DND-41 (cell line): ENCODE data around the gene KLF11.

ENCODE experiments used
- ATAC-seq: fragments of 200-7000 bp; cut with Tn5 transposase; 3 replicates; pipeline ENCODE4 v1.9.1; 2021; ENCODE audit warnings: low read depth; ENCODE audit not compliant: insufficient read depth
- DNase-seq: peaks from one replicate; pipeline ENCODE4 v3.0.0-alpha.2; 2020
- H2AFZ ChIP-seq: 2 replicates; pipeline ENCODE4 v1.6.0; 2012; ENCODE audit warnings: low read depth, low read length
- H3K27ac ChIP-seq: 2 replicates; pipeline ENCODE4 v1.5.1; 2012; ENCODE audit warnings: low read length, inconsistent platforms
- H3K27me3 ChIP-seq: fragments of 200-600 bp; sonication (generic); 2 replicates; pipeline ENCODE4 v1.6.0; 2012; ENCODE audit warnings: low read length, mild to moderate bottlenecking, inconsistent platforms; ENCODE audit not compliant: insufficient read depth, poor library complexity
- H3K36me3 ChIP-seq: 2 replicates; pipeline ENCODE4 v1.5.1; 2012; ENCODE audit warnings: low read length, inconsistent platforms; ENCODE audit not compliant: insufficient read depth
- H3K4me1 ChIP-seq: 2 replicates; pipeline ENCODE4 v1.5.1; 2012; ENCODE audit warnings: mild to moderate bottlenecking, low read length; ENCODE audit not compliant: insufficient read depth
- H3K4me2 ChIP-seq: 2 replicates; pipeline ENCODE4 v1.6.0; 2012; ENCODE audit warnings: mild to moderate bottlenecking, moderate library complexity, low read length, inconsistent platforms; ENCODE audit not compliant: insufficient read depth
- H3K4me3 ChIP-seq, 2 experiments: fragments of 200-600 bp in 1 of 2; shearing (Covaris generic) in 1 of 2; 2 replicates each; pipeline ENCODE4 v1.5.1; 2012 to 2016; ENCODE audit warnings: inconsistent platforms in 2 of 2, low read length in 2 of 2, mild to moderate bottlenecking in 2 of 2, low read depth in 1 of 2, moderate library complexity in 1 of 2
- H3K79me2 ChIP-seq: 2 replicates; pipeline ENCODE4 v1.6.0; 2012; ENCODE audit warnings: low read length, inconsistent platforms; ENCODE audit not compliant: insufficient read depth
- H3K9ac ChIP-seq: 2 replicates; pipeline ENCODE4 v1.6.0; 2012; ENCODE audit warnings: low read depth, mild to moderate bottlenecking, inconsistent platforms, low read length, moderate library complexity
- H3K9me3 ChIP-seq: 2 replicates; pipeline ENCODE4 v1.5.1; 2012; ENCODE audit warnings: low read length, moderate library complexity, mild to moderate bottlenecking, inconsistent platforms; ENCODE audit not compliant: insufficient read depth, severe bottlenecking
- H4K20me1 ChIP-seq: 2 replicates; pipeline ENCODE4 v1.6.0; 2012; ENCODE audit warnings: low read length; ENCODE audit not compliant: insufficient read depth
- EZH2 ChIP-seq: IDR thresholded peaks from 3 replicates; pipeline ENCODE4 v1.6.1; 2012; ENCODE audit warnings: borderline replicate concordance, low read depth, mild to moderate bottlenecking, moderate library complexity, low read length, inconsistent platforms; ENCODE audit not compliant: severe bottlenecking
- TF ChIP-seq, protein P1 (sequence below): IDR thresholded peaks from 2 replicates; pipeline ENCODE4 v1.5.1; 2012; ENCODE audit warnings: borderline replicate concordance, low read length, moderate library complexity, mild to moderate bottlenecking; ENCODE audit not compliant: poor library complexity, severe bottlenecking; ENCODE audit errors: extremely low read depth

KLF11 gene

DNA sequence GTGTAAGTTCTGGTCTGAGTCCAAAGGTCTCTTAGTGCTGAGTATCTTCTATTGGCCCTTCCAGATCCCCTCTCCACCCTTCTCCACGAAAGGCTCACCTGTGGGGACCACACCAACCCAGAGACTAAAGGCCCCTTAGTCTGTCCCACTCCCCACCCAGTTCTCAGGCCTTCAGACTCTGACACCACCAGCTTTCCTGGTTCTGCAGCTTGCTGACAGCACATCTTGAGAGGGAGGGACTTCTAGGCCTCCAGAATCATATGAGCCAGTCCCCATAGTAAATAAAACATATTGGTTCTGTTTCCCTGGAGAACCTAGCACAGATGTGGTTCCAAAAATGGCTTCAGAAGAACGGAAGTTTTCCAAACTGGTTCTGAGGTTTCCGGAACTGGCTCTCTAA is 38.5 kb upstream of the KLF11 start:
- DNase-seq = no peak
- no peak overlapping the region for H3K4me2 ChIP-seq
- no peaks in the 10 kb centered on the region for H4K20me1 ChIP-seq
- H3K4me3 ChIP-seq = no peak overlapping the region
- H3K27ac ChIP-seq = no peak overlapping the region
- no peak for TF ChIP-seq EZH2
- TF ChIP-seq, protein P1, sequence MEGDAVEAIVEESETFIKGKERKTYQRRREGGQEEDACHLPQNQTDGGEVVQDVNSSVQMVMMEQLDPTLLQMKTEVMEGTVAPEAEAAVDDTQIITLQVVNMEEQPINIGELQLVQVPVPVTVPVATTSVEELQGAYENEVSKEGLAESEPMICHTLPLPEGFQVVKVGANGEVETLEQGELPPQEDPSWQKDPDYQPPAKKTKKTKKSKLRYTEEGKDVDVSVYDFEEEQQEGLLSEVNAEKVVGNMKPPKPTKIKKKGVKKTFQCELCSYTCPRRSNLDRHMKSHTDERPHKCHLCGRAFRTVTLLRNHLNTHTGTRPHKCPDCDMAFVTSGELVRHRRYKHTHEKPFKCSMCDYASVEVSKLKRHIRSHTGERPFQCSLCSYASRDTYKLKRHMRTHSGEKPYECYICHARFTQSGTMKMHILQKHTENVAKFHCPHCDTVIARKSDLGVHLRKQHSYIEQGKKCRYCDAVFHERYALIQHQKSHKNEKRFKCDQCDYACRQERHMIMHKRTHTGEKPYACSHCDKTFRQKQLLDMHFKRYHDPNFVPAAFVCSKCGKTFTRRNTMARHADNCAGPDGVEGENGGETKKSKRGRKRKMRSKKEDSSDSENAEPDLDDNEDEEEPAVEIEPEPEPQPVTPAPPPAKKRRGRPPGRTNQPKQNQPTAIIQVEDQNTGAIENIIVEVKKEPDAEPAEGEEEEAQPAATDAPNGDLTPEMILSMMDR = no peak
- H3K36me3 ChIP-seq = no peaks in the 10 kb centered on the region; the same call in 1 of the 2 replicates
- no peak for ATAC-seq
- H2AFZ ChIP-seq = no peak overlapping the region
- H3K9me3 ChIP-seq = no peaks in the 10 kb centered on the region
- no peaks in the 10 kb centered on the region for H3K4me1 ChIP-seq
- no peak overlapping the region for H3K9ac ChIP-seq
- H3K79me2 ChIP-seq = no peaks in the 10 kb centered on the region
- H3K27me3 ChIP-seq = no peaks in the 10 kb centered on the region

DNA sequence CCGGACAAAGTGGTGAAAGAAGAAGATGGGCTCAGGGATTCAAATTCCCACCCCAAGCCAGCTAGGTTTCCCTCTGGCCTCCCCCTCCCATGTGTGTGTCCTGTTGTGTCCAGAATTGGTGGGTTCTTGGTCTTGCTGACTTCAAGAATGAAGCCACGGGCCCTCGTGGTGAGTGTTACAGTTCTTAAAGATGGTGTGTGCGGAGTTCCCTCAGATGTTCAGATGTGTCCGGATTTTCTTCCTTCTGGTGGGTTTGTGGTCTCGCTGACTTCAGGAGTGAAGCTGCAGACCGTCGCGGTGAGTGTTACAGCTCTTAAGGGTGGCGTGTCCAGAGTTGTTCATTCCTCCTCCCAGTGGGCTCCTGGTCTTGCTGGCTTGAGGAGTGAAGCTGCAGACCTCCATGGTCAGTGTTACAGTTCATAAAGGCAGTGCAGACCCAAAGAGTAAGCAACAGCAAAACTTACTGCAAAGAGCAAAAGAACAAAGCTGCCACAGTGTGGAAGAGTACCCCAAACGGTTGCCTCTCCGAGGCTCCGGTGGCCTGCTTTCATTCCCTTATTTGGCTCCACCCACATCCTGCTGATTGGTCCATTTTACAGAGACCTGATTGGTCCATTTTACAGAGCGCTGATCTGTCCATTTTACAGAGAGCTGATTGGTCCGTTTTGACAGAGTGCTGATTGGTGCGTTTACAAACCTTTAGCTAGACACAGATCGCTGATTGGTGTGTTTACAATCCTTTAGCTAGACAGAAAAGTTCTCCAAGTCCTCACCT is 37.7 kb upstream of the KLF11 start:
- Histone ChIP-seq H4K20me1 (no peaks in the 10 kb centered on the region), H2AFZ (no peak overlapping the region), H3K36me3 (no peaks in the 10 kb centered on the region), H3K4me3 (no peak overlapping the region), H3K4me2 (no peak overlapping the region), H3K27me3 (no peaks in the 10 kb centered on the region), H3K27ac (no peak overlapping the region), H3K9me3 (no peaks in the 10 kb centered on the region), H3K79me2 (no peaks in the 10 kb centered on the region), H3K9ac (no peak overlapping the region), H3K4me1 (no peaks in the 10 kb centered on the region)
- TF ChIP-seq EZH2 = no peak
- TF ChIP-seq, protein P1 = no peak
- ATAC-seq = no peak
- DNase-seq = no peak

DNA sequence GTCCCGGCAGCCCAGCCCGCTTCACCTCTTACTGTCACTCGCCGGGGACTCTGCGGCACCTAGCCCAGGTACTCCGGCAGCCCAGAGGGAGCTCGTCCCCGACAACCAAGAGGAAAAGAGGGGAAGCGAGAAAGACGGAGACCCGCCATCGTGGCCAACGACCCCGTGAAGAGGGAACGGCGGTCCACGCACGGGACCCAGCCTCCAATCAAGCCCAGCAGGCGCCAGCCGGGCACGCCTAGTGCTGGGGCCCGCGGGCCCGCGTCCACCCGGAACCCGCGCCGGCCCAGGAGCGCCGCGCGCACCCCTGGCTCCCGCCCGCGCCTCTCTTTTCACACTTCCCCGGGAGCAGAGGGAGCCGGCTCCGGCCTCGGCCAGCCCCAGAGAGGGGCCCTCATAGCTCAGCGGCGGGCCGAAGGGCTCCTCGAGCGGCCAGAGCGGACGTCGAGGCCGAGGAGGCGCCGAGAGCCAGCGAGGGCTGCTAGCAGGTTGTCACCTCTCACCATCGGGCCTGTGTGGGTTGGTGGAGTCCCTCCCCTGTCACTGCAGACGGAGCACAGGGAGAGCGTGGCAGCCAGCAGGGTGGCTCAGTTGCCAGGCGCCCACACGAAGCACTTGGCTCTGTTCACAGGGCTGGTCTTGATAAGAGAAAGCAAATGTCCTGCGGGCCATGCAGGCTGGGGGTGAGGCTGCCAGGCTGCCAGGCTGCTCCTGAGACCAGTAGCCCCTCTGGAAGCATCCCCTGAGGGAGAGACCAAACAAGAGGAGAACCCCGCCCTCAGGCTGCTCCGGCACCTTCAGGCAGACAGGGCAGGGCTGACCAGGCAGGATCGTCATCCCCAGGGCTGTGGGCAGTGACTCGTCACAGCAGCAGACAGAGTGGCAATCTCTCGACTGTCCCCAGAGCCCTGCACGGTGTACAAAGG is 36.9 kb upstream of the KLF11 start:
- Histone ChIP-seq H2AFZ (no peak overlapping the region), H3K27ac (no peak overlapping the region), H3K9me3 (no peaks in the 10 kb centered on the region), H3K4me3 (no peak overlapping the region), H3K79me2 (no peaks in the 10 kb centered on the region), H3K9ac (no peak overlapping the region), H4K20me1 (no peaks in the 10 kb centered on the region), H3K27me3 (no peaks in the 10 kb centered on the region), H3K4me2 (no peak overlapping the region), H3K36me3 (no peaks in the 10 kb centered on the region), H3K4me1 (no peaks in the 10 kb centered on the region)
- no peak for DNase-seq
- TF ChIP-seq, protein P1 = no peak
- TF ChIP-seq EZH2 = no peak
- ATAC-seq = no peak
